GM12874 (cell line): ENCODE results near the gene FCRL1.

Experiments used
- TF ChIP-seq, protein P1 (sequence below): IDR thresholded peaks from 2 replicates; pipeline ENCODE4 v1.5.1; 2011; ENCODE audit warnings: low read depth, mild to moderate bottlenecking, control low read depth, low read length, moderate library complexity; ENCODE audit not compliant: insufficient read depth

The FCRL1 gene, protein sequence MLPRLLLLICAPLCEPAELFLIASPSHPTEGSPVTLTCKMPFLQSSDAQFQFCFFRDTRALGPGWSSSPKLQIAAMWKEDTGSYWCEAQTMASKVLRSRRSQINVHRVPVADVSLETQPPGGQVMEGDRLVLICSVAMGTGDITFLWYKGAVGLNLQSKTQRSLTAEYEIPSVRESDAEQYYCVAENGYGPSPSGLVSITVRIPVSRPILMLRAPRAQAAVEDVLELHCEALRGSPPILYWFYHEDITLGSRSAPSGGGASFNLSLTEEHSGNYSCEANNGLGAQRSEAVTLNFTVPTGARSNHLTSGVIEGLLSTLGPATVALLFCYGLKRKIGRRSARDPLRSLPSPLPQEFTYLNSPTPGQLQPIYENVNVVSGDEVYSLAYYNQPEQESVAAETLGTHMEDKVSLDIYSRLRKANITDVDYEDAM

DNA sequence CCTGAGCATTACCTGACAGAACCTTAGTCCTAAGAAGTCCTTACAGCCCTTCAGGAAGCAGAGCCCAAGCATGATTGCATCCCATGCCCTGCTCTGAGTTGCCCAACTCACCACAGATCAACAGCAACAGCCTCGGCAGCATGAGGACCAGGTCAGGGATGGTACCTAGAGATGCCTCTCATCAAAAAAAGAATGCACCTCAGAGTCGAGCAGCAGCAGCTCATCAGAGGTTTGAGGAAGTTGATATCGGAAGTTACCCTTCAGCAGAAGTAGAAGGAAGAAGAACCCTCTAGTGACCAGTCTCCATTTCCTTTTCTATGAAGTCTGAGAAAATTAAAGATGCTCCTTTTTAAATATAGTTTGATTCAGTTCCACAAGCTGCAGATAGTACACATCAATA, at the start of gene FCRL1:
TSS of gene FCRL1 (minus strand) at position 225 of the 400 bp plus-strand sequence. CDS start at position 142, 83 bp downstream.
- TF ChIP-seq, protein P1, sequence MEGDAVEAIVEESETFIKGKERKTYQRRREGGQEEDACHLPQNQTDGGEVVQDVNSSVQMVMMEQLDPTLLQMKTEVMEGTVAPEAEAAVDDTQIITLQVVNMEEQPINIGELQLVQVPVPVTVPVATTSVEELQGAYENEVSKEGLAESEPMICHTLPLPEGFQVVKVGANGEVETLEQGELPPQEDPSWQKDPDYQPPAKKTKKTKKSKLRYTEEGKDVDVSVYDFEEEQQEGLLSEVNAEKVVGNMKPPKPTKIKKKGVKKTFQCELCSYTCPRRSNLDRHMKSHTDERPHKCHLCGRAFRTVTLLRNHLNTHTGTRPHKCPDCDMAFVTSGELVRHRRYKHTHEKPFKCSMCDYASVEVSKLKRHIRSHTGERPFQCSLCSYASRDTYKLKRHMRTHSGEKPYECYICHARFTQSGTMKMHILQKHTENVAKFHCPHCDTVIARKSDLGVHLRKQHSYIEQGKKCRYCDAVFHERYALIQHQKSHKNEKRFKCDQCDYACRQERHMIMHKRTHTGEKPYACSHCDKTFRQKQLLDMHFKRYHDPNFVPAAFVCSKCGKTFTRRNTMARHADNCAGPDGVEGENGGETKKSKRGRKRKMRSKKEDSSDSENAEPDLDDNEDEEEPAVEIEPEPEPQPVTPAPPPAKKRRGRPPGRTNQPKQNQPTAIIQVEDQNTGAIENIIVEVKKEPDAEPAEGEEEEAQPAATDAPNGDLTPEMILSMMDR = no peak

DNA sequence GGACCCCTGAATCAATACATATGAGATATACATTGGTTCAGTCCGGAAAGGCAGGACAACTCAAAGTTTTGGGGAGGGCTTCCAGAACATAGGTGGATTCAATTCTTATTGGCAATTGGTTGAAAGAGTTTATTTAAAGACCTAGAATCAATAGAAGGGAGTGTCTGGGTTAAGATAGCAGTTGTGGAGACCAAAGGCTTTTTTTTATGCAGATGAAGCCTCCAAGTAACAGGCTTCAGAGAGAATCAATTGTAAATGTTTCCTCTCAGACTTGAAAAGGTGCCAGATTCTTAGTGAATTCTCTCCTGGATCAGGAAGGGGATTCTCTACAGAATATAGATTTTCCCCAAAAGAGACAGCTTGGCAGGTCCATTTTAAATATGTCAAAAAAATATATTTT, 48.7 kb upstream of the FCRL1 start:
- TF ChIP-seq, protein P1 = no peak

DNA sequence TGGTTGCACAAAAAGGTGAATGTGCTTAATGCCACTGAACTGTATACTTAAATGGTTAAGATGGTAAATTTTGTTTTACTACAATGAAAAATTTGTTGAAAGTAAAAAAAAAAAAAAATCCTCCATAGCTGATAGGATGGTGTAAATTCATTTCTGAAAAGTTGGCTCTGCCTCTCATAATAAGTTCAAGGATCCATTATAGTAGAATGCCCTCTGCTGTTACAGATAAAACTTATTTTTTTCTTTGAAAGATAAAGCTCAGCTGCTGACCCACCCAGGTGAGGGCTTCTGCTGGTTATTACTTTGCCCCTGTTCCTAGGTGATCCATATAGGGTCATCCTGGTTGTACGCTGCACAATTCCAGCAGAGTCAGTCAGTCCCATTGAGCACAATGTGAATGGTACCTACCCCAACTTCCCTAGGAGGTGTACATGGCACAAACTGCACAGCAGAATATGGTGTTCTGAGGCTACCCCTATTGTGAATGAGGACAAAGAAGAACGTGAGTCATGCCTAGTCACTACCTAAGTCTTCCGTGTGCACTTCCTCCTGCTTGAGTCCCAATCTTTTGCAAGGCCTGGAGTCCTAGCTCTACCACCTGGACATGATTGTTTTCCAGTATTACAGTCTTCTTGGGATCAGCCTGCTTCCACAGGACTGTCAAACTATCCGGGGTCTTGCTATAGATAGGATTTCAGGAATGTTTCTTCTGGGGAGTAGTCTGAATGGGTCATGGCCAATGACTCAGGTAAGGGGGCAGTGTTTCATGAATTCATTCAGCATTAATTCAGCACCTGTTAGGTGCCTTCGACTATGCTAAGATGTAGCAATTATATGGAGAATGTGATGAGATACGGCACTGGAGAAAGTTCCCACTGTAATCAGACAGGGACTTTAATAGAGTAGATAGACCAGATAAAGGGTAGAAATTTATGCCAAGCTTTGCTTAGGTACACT, 42.5 kb upstream of the FCRL1 start:
- TF ChIP-seq, protein P1 = no peak

DNA sequence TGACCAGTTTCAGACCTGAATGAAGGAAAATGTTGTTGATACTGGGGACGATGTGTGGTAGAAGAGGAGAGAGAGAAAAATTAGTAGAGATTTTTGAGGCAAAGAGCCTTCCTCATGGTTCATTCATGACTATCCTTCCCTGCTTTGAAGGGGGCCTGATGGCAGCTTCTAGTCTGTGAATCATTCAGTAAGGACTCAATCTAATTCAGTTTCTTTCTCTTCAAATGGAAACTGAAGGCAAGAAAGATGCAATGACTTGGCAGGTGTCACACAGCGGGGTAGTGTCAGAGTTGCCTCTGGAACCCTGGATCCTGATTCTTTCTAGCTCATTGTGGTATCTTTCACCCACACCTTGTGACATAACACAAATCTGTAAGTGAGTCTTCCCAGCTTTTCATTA, 36.6 kb upstream of the FCRL1 start:
- TF ChIP-seq, protein P1 = no peak

DNA sequence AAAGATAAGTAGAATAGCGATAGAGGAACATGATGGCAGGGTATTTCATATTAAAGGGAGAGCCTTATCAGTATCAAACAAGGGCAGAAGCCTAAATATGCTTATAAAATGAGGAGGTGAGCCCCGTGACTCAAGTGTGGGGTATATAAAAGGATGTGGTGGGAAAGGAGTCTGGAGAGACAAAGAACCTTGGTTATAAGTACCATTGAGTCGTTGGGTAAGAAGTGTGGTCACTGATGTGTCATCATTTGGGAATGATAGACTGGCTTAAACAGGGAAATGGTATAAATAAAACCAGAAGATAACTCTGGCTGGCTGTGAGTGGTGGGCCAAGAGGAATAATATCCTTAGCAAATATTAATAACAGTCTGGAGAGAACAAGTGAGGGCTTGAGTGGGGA, 32.6 kb upstream of the FCRL1 start:
- TF ChIP-seq, protein P1 = no peak

DNA sequence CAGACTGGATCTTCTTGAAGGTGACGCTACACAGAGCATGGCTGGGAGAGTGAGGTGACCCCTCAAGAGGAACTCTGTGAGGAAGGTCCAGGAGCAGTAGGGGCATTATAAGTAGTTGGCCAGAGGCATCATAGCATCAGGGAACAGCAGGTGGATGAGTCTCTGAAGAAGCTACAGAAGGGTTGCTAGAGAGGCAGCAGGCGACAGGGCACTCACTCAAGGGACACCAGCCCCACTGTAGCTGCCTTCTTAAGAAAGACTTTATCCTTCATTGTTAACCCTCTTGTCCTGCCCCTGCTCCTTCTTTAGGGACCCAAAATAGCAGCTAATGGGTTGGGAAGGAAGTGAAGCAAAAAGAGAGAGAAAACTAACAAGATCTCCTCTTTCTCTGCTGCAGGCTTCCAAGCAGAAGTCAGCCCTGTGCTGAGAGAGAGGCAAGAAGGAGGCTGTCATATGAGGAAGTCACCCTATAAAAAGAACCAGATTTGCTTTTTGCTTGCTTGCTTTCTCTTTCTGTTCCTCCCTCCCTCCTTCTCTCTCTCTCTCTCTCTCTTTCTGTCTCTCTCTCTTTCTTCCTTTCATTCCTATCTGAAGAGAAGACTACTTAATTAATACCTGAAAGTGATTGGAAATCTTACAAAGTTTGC, 29.4 kb upstream of the FCRL1 start:
- TF ChIP-seq, protein P1 = no peak
